ENCODE measurements around the gene EIF1.
"Not testable (repeated sequence)": the region's sequence is repeated elsewhere in the genome, so short reads cannot be mapped to it uniquely, and the experiment has no call there.

EIF1 gene

GRCh38 chr17:41697122-41697962, 8.7 kb downstream of the EIF1 start:
- TF ChIP-seq, protein P1, sequence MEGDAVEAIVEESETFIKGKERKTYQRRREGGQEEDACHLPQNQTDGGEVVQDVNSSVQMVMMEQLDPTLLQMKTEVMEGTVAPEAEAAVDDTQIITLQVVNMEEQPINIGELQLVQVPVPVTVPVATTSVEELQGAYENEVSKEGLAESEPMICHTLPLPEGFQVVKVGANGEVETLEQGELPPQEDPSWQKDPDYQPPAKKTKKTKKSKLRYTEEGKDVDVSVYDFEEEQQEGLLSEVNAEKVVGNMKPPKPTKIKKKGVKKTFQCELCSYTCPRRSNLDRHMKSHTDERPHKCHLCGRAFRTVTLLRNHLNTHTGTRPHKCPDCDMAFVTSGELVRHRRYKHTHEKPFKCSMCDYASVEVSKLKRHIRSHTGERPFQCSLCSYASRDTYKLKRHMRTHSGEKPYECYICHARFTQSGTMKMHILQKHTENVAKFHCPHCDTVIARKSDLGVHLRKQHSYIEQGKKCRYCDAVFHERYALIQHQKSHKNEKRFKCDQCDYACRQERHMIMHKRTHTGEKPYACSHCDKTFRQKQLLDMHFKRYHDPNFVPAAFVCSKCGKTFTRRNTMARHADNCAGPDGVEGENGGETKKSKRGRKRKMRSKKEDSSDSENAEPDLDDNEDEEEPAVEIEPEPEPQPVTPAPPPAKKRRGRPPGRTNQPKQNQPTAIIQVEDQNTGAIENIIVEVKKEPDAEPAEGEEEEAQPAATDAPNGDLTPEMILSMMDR (IDR thresholded peaks at IDR 0.05; ENCODE audit: low read depth, low read length): no peak
- H3K4me3 ChIP-seq (replicated peaks in 1 of 2; ENCODE audit: low read depth in 2 of 2, low read length in 2 of 2): no peak overlapping the region
- DNase-seq (ENCODE audit: low read depth in 2 of 2): peak; percentile 72 to 88

GRCh38 chr17:41700843-41701242, 12.2 kb downstream of the EIF1 start:
- not testable (repeated sequence) for DNase-seq (ENCODE audit: low read depth in 2 of 2); H3K4me3 ChIP-seq (replicated peaks in 1 of 2; ENCODE audit: low read depth in 2 of 2, low read length in 2 of 2)

DNA sequence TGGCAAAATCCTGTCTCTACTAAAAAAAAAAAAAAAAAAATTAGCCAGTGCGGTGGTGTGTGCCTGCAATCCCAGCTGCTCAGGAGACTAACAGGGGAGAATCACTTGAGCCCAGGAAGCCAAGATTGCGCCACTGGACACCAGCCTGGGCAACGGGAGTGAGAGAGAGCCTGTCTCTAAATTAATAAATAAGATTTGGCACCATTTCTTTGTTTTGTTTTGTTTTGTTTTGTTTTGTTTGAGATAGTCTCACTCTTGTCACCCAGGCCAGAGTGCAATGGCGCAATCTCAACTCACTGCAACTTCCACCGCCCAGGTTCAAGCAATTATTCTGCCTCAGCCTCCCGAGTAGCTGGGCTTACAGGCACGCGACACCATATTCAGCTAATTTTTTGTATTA, 14.0 kb downstream of the EIF1 start:
- TF ChIP-seq, protein P1 (IDR thresholded peaks at IDR 0.05; ENCODE audit: low read depth, low read length): no peak
- DNase-seq (ENCODE audit: low read depth in 2 of 2): no peak
- H3K4me3 ChIP-seq (replicated peaks in 1 of 2; ENCODE audit: low read depth in 2 of 2, low read length in 2 of 2): no peak overlapping the region

DNA sequence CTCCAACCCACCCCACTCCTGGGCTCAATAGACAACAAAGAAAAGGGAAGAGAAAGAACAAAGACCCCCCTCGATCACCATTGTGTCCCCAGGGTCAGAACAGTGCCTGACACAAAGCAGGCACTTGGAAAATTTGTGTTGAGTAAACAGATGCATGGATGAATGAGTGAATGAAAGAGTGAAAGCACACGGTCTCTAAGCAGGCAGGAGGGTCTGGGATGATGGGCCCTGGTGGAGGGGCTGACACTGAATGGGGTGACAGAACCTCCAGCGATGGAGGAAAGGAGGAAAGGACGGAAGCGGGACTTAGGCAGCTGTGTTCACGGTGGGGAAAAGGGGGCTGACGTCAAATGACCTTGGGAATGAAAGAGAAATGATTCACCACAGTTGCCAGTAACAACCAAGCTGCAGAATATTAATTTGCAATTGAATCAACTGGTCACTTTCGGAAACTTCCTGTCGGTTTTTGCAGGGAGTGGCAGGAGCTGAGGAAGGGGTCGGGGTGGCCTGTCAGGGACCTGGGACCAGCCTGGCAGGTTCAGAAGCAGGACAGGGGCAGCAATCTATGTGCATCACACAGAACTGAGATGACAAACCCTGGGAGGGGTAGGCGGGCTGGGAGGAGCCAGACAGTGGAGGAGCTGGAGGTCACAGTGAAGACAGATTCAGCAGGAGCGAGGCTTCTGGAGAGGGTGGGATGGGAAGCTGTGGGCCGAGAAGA, 16.7 kb downstream of the EIF1 start:
- DNase-seq (ENCODE audit: low read depth in 2 of 2): peak; percentile 38 to 49
- TF ChIP-seq, protein P1 (IDR thresholded peaks at IDR 0.05; ENCODE audit: low read depth, low read length): no peak
- H3K4me3 ChIP-seq (replicated peaks in 1 of 2; ENCODE audit: low read depth in 2 of 2, low read length in 2 of 2): no peak overlapping the region

- no peak overlapping the region for H3K4me3 ChIP-seq (replicated peaks in 1 of 2; ENCODE audit: low read depth in 2 of 2, low read length in 2 of 2)
- no peak for DNase-seq (ENCODE audit: low read depth in 2 of 2)
- TF ChIP-seq, protein P1 (IDR thresholded peaks at IDR 0.05; ENCODE audit: low read depth, low read length): no peak
Observed at GRCh38 chr17:41707803-41708669, 19.4 kb downstream of the EIF1 start.

GRCh38 chr17:41710472-41711090, 21.9 kb downstream of the EIF1 start:
- H3K4me3 ChIP-seq (replicated peaks in 1 of 2; ENCODE audit: low read depth in 2 of 2, low read length in 2 of 2): no peak overlapping the region
- DNase-seq (ENCODE audit: low read depth in 2 of 2): peak; percentile 68 to 95
- TF ChIP-seq, protein P1 (IDR thresholded peaks at IDR 0.05; ENCODE audit: low read depth, low read length): no peak

Data from cardiac fibroblast (primary cell).